ENCODE results near the gene MAML2. TPM values are rescaled to one million over a fixed set of nuclear protein-coding genes. Genes with fewer than 3 reads are reported as not detected.
A peak's percentile ranks its signal among the peaks of the same experiment; 100 is the strongest.

The MAML2 gene
- total RNA-seq, 1 experiment from 2014 or later, result 28.3 TPM

DNA sequence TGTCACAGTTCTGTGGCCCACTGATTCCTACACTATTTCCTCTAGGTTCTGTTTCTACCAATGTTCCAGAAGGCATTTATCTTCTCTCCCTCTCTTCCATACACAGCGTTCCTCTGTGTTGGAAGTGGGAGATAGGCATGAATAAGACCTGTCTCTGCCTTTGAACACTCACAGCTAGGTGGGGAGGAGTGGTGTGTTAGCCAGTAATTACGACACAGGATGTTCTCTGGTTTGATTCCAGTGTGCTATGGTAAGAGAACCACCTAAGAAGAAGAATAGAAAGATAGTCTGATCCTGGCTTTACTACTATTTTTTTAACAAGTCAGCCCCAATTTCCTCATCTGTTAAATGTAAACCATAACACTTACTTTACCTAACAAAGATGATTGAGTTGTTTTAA lies 218.8 kb downstream of the MAML2 start:
- BruUV-seq (replicated peaks), result no TSS peak
- Histone ChIP-seq H3K4me1 (replicated peaks; ENCODE audit: insufficient read depth) (no peaks in the 10 kb centered on the region), H3K4me2 (no peak overlapping the region), H3K79me2 (ENCODE audit: low read depth) (0 out of 2 replicates have a peak, but pooled peaks cover 23% of the 10 kb centered on the region), H3K9me3 (ENCODE audit: insufficient read depth, low read depth) (no peaks in the 10 kb centered on the region), H3K36me3 (ENCODE audit: low read depth) (peaks cover 7% of the 10 kb centered on the region; the same call in 1 of the 2 replicates), H2AFZ (no peak overlapping the region), H4K20me1 (ENCODE audit: insufficient read depth) (0 out of 2 replicates have a peak, but pooled peaks cover 4% of the 10 kb centered on the region), H3K4me3 (no peak overlapping the region), H3F3A (ENCODE audit: insufficient read depth, low read depth) (peaks cover 7% of the 10 kb centered on the region; the same call in 1 of the 2 replicates), H3K9me2 (ENCODE audit: insufficient read depth) (no peaks in the 10 kb centered on the region), H3K27me3 (ENCODE audit: insufficient read depth, low read depth) (no peaks in the 10 kb centered on the region), H3K27ac (no peak overlapping the region)
- TF ChIP-seq, protein P1, sequence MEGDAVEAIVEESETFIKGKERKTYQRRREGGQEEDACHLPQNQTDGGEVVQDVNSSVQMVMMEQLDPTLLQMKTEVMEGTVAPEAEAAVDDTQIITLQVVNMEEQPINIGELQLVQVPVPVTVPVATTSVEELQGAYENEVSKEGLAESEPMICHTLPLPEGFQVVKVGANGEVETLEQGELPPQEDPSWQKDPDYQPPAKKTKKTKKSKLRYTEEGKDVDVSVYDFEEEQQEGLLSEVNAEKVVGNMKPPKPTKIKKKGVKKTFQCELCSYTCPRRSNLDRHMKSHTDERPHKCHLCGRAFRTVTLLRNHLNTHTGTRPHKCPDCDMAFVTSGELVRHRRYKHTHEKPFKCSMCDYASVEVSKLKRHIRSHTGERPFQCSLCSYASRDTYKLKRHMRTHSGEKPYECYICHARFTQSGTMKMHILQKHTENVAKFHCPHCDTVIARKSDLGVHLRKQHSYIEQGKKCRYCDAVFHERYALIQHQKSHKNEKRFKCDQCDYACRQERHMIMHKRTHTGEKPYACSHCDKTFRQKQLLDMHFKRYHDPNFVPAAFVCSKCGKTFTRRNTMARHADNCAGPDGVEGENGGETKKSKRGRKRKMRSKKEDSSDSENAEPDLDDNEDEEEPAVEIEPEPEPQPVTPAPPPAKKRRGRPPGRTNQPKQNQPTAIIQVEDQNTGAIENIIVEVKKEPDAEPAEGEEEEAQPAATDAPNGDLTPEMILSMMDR (conservative IDR thresholded peaks at IDR 0.05), result no peak
- no peak for TF ChIP-seq EZH2 (IDR thresholded peaks at IDR 0.05; ENCODE audit: low read depth)
- ChIA-PET CTCF (no interaction called here), POLR2A (ENCODE audit: unreplicated experiment) (interaction anchor here (0.7 kb wide), 1 partner anchor 201 kb away, joined by 3 read pairs; no protein-coding TSS in a partner anchor)
- DNase-seq, result peak in 1 of 2 experiments; percentile 22
- intact Hi-C loops (cut with micrococcal nuclease; ENCODE audit: unreplicated experiment), result no loop called here

DNA sequence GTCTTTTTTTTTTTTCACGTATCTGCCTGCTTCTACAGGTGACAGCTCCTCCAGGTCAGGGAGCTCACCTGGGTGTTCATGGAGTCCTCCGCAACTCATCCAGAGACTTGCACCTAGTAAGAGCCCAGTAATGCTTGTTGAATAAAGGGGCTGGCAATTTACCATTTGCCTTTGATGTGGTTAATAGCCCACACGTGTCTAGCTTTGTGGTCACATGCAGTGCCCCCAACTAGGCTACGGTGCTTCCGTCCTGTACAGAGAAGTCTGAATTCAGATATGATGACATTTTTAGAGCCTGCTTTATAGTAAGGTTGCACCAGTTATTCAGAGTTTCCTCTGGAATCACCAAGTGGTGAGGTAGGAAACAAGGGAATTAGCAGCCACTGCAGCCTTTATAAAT lies 219.7 kb downstream of the MAML2 start:
- Histone ChIP-seq H3F3A (ENCODE audit: insufficient read depth, low read depth) (peaks cover 7% of the 10 kb centered on the region; the same call in 1 of the 2 replicates), H2AFZ (no peak overlapping the region), H3K36me3 (ENCODE audit: low read depth) (peaks cover 14% of the 10 kb centered on the region), H4K20me1 (ENCODE audit: insufficient read depth) (0 out of 2 replicates have a peak, but pooled peaks cover 4% of the 10 kb centered on the region), H3K27ac (no peak overlapping the region), H3K4me1 (replicated peaks; ENCODE audit: insufficient read depth) (no peaks in the 10 kb centered on the region), H3K9me3 (ENCODE audit: insufficient read depth, low read depth) (no peaks in the 10 kb centered on the region), H3K79me2 (ENCODE audit: low read depth) (0 out of 2 replicates have a peak, but pooled peaks cover 23% of the 10 kb centered on the region), H3K27me3 (ENCODE audit: insufficient read depth, low read depth) (no peaks in the 10 kb centered on the region), H3K9me2 (ENCODE audit: insufficient read depth) (no peaks in the 10 kb centered on the region), H3K4me3 (no peak overlapping the region), H3K4me2 (no peak overlapping the region)
- no TSS peak for BruUV-seq (replicated peaks)
- POLR2A ChIA-PET (ENCODE audit: unreplicated experiment), result interaction anchor here (0.6 kb wide), 1 partner anchor 67 kb away, joined by 3 read pairs; no protein-coding TSS in a partner anchor
- CTCF ChIA-PET, result no interaction called here
- DNase-seq, result peak in 1 of 2 experiments; percentile 12
- intact Hi-C loops (cut with micrococcal nuclease; ENCODE audit: unreplicated experiment), result no loop called here
- TF ChIP-seq EZH2 (IDR thresholded peaks at IDR 0.05; ENCODE audit: low read depth), result no peak
- TF ChIP-seq, protein P1 (conservative IDR thresholded peaks at IDR 0.05), result no peak

DNA sequence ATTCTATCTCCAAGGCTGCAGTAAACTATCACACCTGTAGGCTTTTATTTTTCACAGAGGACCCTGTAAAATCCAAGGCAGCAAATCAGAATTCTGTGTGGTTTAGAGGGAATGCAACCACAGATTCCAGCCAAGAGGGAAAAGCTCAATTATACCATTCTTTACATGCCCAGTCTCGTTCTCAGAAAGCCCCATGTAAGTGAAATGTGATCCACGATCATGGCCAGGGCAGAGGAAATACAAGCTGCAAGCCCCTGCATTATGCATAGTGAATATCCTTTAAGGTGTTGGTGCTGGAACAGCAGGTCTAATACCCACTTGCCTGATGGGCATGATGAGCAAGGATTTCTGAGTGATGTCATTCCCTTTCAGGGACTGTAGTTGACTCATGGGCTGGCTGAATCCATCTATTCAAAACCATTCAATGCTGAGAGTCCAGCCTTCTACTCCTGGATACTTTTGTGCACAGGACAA lies 220.4 kb downstream of the MAML2 start:
- no TSS peak for BruUV-seq (replicated peaks)
- CTCF ChIA-PET, result interaction anchor here (0.6 kb wide), 1 partner anchor 62 kb away, joined by 3 read pairs; no protein-coding TSS in a partner anchor
- TF ChIP-seq, protein P1 (conservative IDR thresholded peaks at IDR 0.05), result no peak
- no peak for TF ChIP-seq EZH2 (IDR thresholded peaks at IDR 0.05; ENCODE audit: low read depth)
- no peak overlapping the region for H2AFZ ChIP-seq
- H3K27ac ChIP-seq, result no peak overlapping the region
- no peaks in the 10 kb centered on the region for H3K9me2 ChIP-seq (ENCODE audit: insufficient read depth)
- DNase-seq, result peak in 1 of 2 experiments; percentile 33
- H4K20me1 ChIP-seq (ENCODE audit: insufficient read depth), result 0 out of 2 replicates have a peak, but pooled peaks cover 4% of the 10 kb centered on the region
- no peaks in the 10 kb centered on the region for H3K27me3 ChIP-seq (ENCODE audit: insufficient read depth, low read depth)
- H3F3A ChIP-seq (ENCODE audit: insufficient read depth, low read depth), result peaks cover 7% of the 10 kb centered on the region; the same call in 1 of the 2 replicates
- no peaks in the 10 kb centered on the region for H3K4me1 ChIP-seq (replicated peaks; ENCODE audit: insufficient read depth)
- H3K9me3 ChIP-seq (ENCODE audit: insufficient read depth, low read depth), result no peaks in the 10 kb centered on the region
- peaks cover 15% of the 10 kb centered on the region for H3K36me3 ChIP-seq (ENCODE audit: low read depth)
- H3K4me3 ChIP-seq, result no peak overlapping the region
- intact Hi-C loops (cut with micrococcal nuclease; ENCODE audit: unreplicated experiment), result no loop called here
- POLR2A ChIA-PET (ENCODE audit: unreplicated experiment), result interaction anchor here (0.6 kb wide), 1 partner anchor 66 kb away, joined by 3 read pairs; no protein-coding TSS in a partner anchor
- H3K79me2 ChIP-seq (ENCODE audit: low read depth), result 0 out of 2 replicates have a peak, but pooled peaks cover 26% of the 10 kb centered on the region
- no peak overlapping the region for H3K4me2 ChIP-seq

Data from PC-9 (cell line).